ENCODE measurements around the gene SH3GL2.

Gene SH3GL2

DNA sequence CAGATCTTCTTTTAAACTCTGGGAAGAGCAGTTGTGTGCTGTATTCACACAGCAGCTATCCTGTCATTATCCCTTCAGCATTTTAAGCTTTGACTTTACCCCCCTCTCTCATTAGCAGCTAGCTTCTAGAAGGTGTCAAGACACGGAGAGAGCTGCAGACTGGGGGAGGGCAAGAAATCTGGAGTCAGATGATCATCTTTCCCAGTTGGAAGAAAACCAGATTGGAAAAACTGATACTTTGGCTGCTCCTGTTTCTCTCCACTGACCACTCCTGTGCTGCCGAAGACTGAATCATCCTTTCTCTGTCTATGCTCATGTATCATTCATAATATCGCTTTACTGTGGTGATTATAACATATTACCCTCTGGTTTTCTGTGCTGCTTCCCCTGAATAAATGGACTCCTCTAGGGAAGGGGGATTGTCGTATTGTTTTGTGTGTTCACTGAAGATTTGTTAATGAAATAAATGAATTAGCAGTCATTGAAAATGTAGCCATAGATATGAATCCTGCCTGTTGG lies 75.1 kb downstream of the SH3GL2 start:
- DNase-seq = no peak

DNA sequence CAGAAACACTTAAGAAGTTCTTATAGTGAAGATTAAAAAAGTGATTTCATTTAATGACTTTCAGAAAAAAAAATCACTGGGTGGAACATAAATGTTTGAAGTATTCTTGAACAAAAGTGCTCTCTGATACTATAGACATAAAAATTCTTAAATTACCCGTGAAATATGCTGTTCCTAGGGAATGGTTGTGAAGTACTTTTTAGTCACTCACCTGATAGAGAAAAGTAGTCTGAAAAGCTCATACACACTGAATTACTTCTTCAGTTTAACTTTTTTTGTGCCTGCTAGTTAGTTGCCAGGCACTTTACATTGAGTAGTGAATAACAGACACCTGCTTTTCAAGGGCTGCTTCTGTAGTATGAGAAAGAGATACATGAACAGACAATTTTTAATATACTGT lies 78.0 kb downstream of the SH3GL2 start:
- DNase-seq = no peak

- no peak for DNase-seq
These were observed 79.4 kb downstream of the SH3GL2 start for GRCh38 chr9:17658237-17658636.

DNA sequence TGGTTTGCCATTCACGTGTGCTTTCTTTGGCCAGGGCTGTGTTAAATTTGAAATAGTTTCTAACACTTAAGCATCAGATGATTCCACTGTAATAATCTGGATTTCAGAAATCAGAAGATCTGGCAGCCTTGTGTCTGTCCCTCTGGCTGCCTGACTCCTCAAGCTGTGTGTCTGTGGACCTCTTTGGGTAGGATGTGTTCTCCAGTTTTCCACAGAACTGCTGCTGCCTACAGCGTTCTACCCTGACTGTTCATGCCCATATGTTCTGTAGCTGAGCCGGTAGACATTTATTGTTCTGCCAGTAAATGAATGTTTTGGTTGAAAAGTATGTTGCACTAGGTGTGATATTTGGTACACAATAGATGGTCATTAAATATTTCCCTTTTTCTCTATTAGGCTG lies 81.3 kb downstream of the SH3GL2 start:
- DNase-seq = peak in 1 of 56 donors; percentile 5

- DNase-seq = no peak
These were observed 86.6 kb downstream of the SH3GL2 start for GRCh38 chr9:17665450-17665849.

DNA sequence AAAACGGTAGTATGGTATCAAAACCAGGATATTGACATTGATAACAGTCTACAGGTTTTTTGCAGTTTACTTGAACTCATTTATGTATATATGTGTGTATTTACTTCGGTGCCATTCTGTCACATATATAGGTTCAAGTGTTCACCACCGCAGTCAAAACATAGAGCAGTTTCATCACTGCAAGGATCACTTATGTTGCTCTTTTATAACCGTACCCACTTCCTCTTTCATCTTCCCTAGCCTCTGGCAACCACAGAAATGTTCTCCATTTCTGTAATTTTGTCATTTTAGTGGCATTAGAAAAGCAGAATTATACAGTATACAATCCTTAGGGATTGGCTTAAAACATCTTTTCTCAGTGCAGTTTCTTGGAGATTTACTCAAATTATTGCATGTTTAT lies 90.3 kb downstream of the SH3GL2 start:
- no peak for DNase-seq

GRCh38 chr9:17682684-17683083 lies 103.8 kb downstream of the SH3GL2 start:
- no peak for DNase-seq

DNA sequence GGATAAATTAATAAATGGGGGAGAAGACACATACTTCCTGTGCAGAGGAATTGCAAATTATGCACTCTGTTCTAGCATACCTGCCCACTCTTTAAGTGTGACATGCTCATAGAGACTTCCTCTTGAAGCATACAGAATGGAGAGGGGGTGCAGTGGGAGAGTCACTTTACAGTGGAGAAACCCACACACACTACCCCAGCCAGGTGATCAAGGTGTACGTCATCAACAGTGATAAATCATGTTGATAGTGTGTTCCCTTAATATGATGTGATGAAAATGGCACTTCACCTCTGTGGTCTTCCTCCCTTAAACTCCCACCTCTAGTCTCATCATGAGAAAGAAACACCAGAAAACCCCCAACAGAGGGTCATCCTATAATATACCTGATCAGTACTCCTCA lies 110.0 kb downstream of the SH3GL2 start:
- DNase-seq = no peak

DNA sequence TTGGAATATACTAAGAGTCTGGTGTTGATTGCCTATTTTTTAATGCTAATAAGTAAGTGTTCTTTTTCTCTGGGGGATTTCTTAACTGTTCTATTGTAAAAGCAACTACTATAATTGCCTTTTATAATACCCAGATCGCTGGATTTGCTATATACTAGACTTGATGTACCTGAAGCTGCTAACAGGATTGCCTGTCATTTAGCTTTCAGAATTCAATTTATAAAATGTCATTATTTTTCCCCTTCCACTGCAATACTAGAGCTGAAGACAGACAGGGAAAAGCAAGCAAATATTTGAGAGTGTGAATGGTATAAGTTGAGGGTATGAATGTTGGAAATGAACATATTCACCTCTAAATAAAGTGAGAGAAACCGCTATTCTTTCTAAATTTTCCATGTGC lies 115.5 kb downstream of the SH3GL2 start:
- DNase-seq = no peak

GRCh38 chr9:17695482-17695881 lies 116.6 kb downstream of the SH3GL2 start:
- no peak for DNase-seq

- no peak for DNase-seq
These were observed 120.9 kb downstream of the SH3GL2 start for GRCh38 chr9:17699615-17700330.

- no peak for DNase-seq
These were observed 127.5 kb downstream of the SH3GL2 start for GRCh38 chr9:17706347-17706746.

DNA sequence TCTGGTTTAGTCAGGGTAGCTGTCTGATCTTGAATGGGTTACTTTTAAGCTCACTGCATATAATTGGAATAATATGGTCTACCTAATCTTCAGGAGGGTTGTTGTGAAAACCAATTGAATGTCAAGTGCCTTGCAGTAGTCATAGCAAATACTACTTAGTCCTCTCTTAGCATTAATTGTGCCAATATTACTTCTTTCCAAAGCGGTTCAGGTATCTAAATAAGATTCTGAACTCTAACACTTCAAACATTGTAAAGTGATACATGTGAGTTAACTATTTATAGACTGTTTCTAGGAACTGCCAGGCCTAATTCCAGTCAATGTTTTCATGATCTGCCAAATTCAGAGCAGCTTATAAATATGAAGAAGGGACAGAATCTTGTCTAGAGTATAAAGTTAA lies 140.2 kb downstream of the SH3GL2 start:
- no peak for DNase-seq

DNA sequence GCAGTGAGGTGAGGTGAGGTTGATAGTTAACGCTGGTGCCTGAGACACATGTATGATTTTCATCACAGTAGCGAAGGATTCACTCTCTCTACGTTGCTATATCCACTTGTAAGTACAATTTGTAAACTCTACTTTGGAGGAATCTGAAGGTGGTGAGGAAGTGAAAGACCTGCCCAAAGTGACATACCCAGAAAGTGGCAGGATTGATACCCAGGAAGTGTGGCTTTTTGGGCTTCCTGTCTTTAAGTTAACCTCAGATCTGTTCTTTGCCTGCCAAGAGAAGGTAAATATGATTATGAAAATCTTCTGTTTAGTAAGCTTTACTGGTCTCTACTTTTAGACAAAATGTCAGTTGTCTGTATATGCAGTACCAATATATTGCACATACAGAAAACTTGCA lies 143.1 kb downstream of the SH3GL2 start:
- no peak for DNase-seq

DNA sequence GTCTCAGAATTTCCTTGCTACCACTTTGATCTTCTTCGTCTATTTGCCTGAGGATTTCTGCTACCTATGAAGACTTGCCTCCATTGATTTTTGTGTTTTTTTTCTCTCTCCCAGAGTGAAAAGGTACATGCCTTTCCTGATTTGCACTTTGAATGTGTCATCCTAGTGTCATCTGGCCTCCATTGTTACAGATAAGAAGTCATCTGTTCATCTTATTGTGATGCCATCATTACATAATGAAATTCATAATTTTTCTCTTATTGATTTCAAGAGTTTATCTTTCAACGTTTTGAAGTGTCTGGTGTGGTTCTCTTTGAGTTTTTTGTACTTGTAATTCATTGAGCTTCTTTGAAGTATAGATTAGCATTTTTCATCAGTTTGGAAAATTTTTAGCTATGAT lies 144.8 kb downstream of the SH3GL2 start:
- DNase-seq = no peak

GRCh38 chr9:17725399-17726010 lies 146.6 kb downstream of the SH3GL2 start:
- DNase-seq = no peak

DNA sequence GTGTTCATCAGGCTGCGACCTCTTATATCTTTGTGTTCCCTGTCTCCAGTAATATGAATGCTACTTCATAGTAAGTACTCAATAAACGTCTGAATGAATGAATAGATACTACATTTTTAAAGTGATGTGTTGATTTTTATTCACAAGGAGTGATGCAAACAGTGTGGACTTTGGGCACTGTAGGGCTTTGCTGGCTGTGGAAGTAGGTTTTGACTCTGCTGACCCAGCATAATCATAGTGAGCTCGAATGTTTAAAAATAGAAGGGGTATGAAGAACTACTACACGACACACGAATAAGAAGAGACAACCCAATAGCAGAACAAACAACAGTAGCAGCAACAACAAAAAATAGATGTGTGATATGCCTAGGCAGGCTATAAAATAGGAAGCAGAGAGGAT lies 147.4 kb downstream of the SH3GL2 start:
- DNase-seq = no peak

GRCh38 chr9:17730899-17731298 lies 152.0 kb downstream of the SH3GL2 start:
- DNase-seq = peak in 1 of 56 donors; percentile 9

- DNase-seq = no peak
These were observed 152.4 kb downstream of the SH3GL2 start for GRCh38 chr9:17731308-17731707.

- no peak for DNase-seq
These were observed 155.8 kb downstream of the SH3GL2 start for GRCh38 chr9:17734674-17735073.

DNA sequence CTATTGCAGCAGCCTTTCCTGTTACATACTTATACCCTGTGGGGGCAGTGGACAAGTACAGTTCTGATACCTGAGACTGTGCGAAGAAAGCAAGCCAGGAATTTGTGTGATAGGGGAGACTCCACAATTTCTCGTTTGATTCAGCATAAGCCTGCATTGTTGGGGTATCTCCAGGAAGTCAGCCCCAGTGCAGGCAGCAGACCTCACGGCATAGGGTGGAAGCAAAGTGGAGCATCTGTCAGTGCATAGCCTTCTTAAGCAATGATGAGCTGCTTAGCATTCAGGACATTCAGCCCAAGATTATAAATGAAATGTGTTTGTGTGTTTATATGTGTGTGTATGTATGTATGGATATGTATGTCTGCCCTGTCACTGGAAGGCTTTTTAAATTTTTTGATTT lies 157.0 kb downstream of the SH3GL2 start:
- DNase-seq = no peak

- no peak for DNase-seq
These were observed 160.2 kb downstream of the SH3GL2 start for GRCh38 chr9:17739022-17739421.

GRCh38 chr9:17739736-17740135 lies 160.9 kb downstream of the SH3GL2 start:
- DNase-seq = no peak
